ENCODE measurements around the gene NPSR1. TPM values are rescaled to one million over a fixed set of nuclear protein-coding genes. Genes with fewer than 3 reads are reported as not detected.

Gene NPSR1
- total and polyA plus RNA-seq, 9 of the 15 experiments (the other 6 are each of a cell fraction or from before 2014, with no cell fraction given): not detected

DNA sequence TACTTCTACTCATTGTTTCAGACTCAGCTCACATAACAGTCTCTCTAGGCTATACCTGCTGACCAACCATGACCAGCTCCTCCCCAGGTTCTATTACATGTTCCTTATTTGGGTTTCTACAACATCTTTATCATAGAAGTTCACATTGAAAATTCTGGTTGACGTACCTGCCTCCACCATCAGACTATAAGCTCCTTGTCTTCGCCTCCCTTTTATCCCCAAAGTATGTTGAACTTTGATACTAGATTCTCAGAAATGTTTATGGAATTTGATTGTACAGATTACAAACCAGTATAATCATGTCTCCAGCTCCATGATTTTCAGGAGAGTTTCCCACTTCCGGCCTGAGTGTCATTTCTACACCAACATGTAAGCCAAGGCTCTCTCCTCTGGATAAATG is 15.0 kb downstream of the NPSR1 start (continued):
- TF ChIP-seq KDM1A (IDR thresholded peaks at IDR 0.05) (no peak), RCOR1 (IDR thresholded peaks at IDR 0.05; ENCODE audit: borderline replicate concordance in 1 of 2, low read depth in 2 of 2, low read length in 2 of 2) (no peak), HDAC1 (IDR thresholded peaks at IDR 0.05) (no peak), ZNF583 (CRISPR knock-in tag; IDR thresholded peaks at IDR 0.05) (no peak), ZNF184 (CRISPR knock-in tag; IDR thresholded peaks at IDR 0.05) (no peak), ZNF316 (IDR thresholded peaks at IDR 0.05) (no peak)
- TF ChIP-seq, protein P1, sequence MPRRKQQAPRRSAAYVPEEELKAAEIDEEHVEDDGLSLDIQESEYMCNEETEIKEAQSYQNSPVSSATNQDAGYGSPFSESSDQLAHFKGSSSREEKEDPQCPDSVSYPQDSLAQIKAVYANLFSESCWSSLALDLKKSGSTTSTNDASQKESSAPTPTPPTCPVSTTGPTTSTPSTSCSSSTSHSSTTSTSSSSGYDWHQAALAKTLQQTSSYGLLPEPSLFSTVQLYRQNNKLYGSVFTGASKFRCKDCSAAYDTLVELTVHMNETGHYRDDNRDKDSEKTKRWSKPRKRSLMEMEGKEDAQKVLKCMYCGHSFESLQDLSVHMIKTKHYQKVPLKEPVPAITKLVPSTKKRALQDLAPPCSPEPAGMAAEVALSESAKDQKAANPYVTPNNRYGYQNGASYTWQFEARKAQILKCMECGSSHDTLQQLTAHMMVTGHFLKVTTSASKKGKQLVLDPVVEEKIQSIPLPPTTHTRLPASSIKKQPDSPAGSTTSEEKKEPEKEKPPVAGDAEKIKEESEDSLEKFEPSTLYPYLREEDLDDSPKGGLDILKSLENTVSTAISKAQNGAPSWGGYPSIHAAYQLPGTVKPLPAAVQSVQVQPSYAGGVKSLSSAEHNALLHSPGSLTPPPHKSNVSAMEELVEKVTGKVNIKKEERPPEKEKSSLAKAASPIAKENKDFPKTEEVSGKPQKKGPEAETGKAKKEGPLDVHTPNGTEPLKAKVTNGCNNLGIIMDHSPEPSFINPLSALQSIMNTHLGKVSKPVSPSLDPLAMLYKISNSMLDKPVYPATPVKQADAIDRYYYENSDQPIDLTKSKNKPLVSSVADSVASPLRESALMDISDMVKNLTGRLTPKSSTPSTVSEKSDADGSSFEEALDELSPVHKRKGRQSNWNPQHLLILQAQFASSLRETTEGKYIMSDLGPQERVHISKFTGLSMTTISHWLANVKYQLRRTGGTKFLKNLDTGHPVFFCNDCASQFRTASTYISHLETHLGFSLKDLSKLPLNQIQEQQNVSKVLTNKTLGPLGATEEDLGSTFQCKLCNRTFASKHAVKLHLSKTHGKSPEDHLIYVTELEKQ (CRISPR knock-in tag; IDR thresholded peaks at IDR 0.05): no peak
- TF ChIP-seq, protein P2, sequence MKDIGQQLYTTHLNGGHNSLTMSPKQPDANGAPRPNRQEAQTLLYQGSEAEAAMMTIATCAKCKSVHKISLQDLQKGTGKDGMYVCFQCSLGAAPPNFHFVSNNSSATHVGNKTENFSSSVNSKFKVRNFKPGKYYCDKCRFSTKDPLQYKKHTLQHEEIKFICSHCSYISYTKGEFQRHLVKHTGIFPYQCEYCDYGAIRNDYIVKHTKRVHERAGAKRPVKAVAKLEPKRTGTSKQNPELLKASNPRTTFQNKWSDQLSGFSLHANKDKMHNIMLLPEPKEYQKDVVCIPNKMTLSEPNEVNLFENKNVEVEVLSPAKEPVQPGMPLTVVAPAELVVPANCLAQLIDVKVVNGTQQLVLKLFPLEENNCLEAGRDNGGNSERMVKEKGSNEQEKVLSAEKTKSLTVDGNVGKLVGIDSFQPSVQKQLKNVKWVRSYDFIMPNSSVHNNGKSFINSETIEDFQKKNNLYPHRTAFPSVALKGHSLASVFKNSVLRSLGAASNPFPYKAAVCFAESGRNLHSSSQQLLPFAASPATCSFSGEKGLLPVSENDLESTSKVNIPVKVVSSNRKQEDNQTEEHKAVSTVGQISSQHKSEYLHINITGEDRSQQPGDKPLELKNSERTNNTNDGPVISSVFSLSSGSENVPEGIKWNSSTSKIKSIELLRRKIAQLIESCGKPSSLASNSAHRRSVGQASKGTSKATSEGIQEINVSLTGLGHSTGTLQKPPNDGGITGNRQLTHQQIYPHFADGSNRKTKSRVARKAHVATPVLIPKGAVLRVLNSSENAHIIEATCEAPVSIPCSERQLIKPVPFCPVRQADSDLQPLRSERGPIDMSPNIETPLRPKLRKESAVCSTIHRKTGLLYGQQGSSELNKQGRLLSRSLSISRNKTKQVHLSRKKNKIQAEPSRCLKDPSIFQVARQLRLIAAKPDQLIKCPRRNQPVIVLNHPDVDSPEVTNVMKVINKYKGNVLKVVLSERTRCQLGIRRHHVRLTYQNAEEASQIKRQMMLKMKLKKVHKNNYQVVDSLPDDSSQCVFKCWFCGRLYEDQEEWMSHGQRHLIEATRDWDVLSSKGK (CRISPR knock-in tag; IDR thresholded peaks at IDR 0.05): no peak

Measured in K562 (cell line).